Globus pallidus (tissue), 1 donor: ENCODE data around the gene NOMO2.
"Not testable (repeated sequence)": the region's sequence is repeated elsewhere in the genome, so short reads cannot be mapped to it uniquely, and the experiment has no call there.

Experiments used
- DNase-seq: peaks from one replicate; pipeline ENCODE4 v3.0.0-alpha.2; 2015; ENCODE audit warnings: low spot score

NOMO2 gene

GRCh38 chr16:18521445-18522181 lies 40.3 kb downstream of the NOMO2 start:
- DNase-seq: not testable (repeated sequence)

- not testable (repeated sequence) for DNase-seq
Measured at GRCh38 chr16:18518536-18519283, 43.2 kb downstream of the NOMO2 start.

GRCh38 chr16:18498430-18498829 lies 63.5 kb downstream of the NOMO2 start:
- not testable (repeated sequence) for DNase-seq

- DNase-seq: not testable (repeated sequence)
Measured at GRCh38 chr16:18497032-18497431, 64.9 kb downstream of the NOMO2 start.

- not testable (repeated sequence) for DNase-seq
Measured at GRCh38 chr16:18492118-18492897, 69.6 kb downstream of the NOMO2 start.

- not testable (repeated sequence) for DNase-seq
Measured at GRCh38 chr16:18436025-18436424, 125.9 kb downstream of the NOMO2 start.

- DNase-seq: not testable (repeated sequence)
Measured at GRCh38 chr16:18415827-18416226, 146.1 kb downstream of the NOMO2 start.

GRCh38 chr16:18409532-18410293 lies 152.2 kb downstream of the NOMO2 start:
- DNase-seq: not testable (repeated sequence)

- DNase-seq: not testable (repeated sequence)
Measured at GRCh38 chr16:18401851-18402657, 159.8 kb downstream of the NOMO2 start.

GRCh38 chr16:18401159-18401558 lies 160.7 kb downstream of the NOMO2 start:
- DNase-seq: not testable (repeated sequence)

GRCh38 chr16:18394363-18394762 lies 167.5 kb downstream of the NOMO2 start:
- DNase-seq: not testable (repeated sequence)

GRCh38 chr16:18387767-18388166 lies 174.1 kb downstream of the NOMO2 start:
- DNase-seq: not testable (repeated sequence)

GRCh38 chr16:18386517-18386916 lies 175.4 kb downstream of the NOMO2 start:
- DNase-seq: peak; percentile 0

- not testable (repeated sequence) for DNase-seq
Measured at GRCh38 chr16:18385285-18385684, 176.6 kb downstream of the NOMO2 start.

GRCh38 chr16:18384869-18385268 lies 177.0 kb downstream of the NOMO2 start:
- not testable (repeated sequence) for DNase-seq

- not testable (repeated sequence) for DNase-seq
Measured at GRCh38 chr16:18384098-18384636, 177.7 kb downstream of the NOMO2 start.

- DNase-seq: not testable (repeated sequence)
Measured at GRCh38 chr16:18382696-18383095, 179.2 kb downstream of the NOMO2 start.
